ENCODE measurements around the gene PRPF6.

PRPF6 gene

GRCh38 chr20:64064145-64064698 lies 83.3 kb downstream of the PRPF6 start:
- no peak for TF ChIP-seq CTCF (IDR thresholded peaks at IDR 0.05)

- TF ChIP-seq CTCF (IDR thresholded peaks at IDR 0.05) = no peak
Observed at GRCh38 chr20:64065062-64065973, 84.4 kb downstream of the PRPF6 start.

- no peak for TF ChIP-seq CTCF (IDR thresholded peaks at IDR 0.05)
Observed at GRCh38 chr20:64065974-64066343, 85.0 kb downstream of the PRPF6 start.

GRCh38 chr20:64067005-64067632 lies 86.2 kb downstream of the PRPF6 start:
- TF ChIP-seq CTCF (IDR thresholded peaks at IDR 0.05) = no peak

GRCh38 chr20:64067733-64068307 lies 86.9 kb downstream of the PRPF6 start:
- TF ChIP-seq CTCF (IDR thresholded peaks at IDR 0.05) = no peak

GRCh38 chr20:64068386-64069208 lies 87.7 kb downstream of the PRPF6 start:
- TF ChIP-seq CTCF (IDR thresholded peaks at IDR 0.05) = no peak

- no peak for TF ChIP-seq CTCF (IDR thresholded peaks at IDR 0.05)
Observed at GRCh38 chr20:64069209-64069613, 88.3 kb downstream of the PRPF6 start.
